B cell (primary cell): Measurements from ENCODE around the gene ANKRD50. TPM values are rescaled to one million over a fixed set of nuclear protein-coding genes. Genes with fewer than 3 reads are reported as not detected.

Source experiments
- ATAC-seq: fragments of 200-7000 bp; cut with Tn5 transposase; one replicate; pipeline ENCODE4 v1.10.0; 2021; ENCODE audit warnings: low read depth, mild to moderate bottlenecking, moderate number of reproducible peaks, moderate library complexity
- CTCF ChIA-PET: fragments of 350-600 bp; sonication (Branson Sonifier 250); formaldehyde crosslinking; loops from one replicate; lab custom pipeline; 2021; ENCODE audit warnings: antibody characterized with exemption, inconsistent platforms; lab: Charles Lee
- POLR2A ChIA-PET: fragments of 350-600 bp; sonication (Branson Sonifier 250); formaldehyde crosslinking; loops from one replicate; lab custom pipeline; 2021; ENCODE audit warnings: antibody characterized with exemption; lab: Charles Lee
- DNase-seq: peaks from one replicate; pipeline ENCODE4 v3.0.0; 2013
- H2AFZ ChIP-seq: 2 replicates; pipeline ENCODE4 v1.6.1; 2012; ENCODE audit warnings: mild to moderate bottlenecking, low read depth, low read length; ENCODE audit not compliant: insufficient read depth, poor library complexity, severe bottlenecking
- H3K27ac ChIP-seq, 2 donors: 1 replicate in 1 of 2; 2 replicates in 1 of 2; pipeline ENCODE4 v1.5.1; 2012 to 2013; ENCODE audit warnings: low read length in 2 of 2, mild to moderate bottlenecking in 2 of 2, moderate library complexity in 1 of 2
- H3K27me3 ChIP-seq, 4 experiments: fragments of 200-600 bp in 1 of 4; sonication (generic) in 1 of 4; replicated peaks in 1 of 4; 1 replicate in 2 of 4; 2 replicates in 2 of 4; pipeline versions ENCODE4 v1.6.1 to v1.7.0; 2013 to 2016; ENCODE audit warnings: low read length in 3 of 4, mild to moderate bottlenecking in 2 of 4, mixed read lengths in 1 of 4, moderate library complexity in 1 of 4; ENCODE audit not compliant: insufficient read depth in 4 of 4, control insufficient read depth in 3 of 4; ENCODE audit errors: control extremely low read depth in 1 of 4
- H3K36me3 ChIP-seq, 2 experiments: replicated peaks in 1 of 2; 1 replicate in 1 of 2; 2 replicates in 1 of 2; pipeline versions ENCODE4 v1.6.1 to v1.7.1; 2013; ENCODE audit warnings: low read length in 1 of 2; ENCODE audit not compliant: insufficient read depth in 2 of 2, control insufficient read depth in 1 of 2; ENCODE audit errors: control extremely low read depth in 1 of 2, extremely low read depth in 1 of 2
- H3K4me1 ChIP-seq, 2 donors: fragments of 200-600 bp in 1 of 2; sonication (generic) in 1 of 2; 1 replicate in 1 of 2; 2 replicates in 1 of 2; pipeline versions ENCODE4 v1.5.1 to v1.6.1; 2013 to 2017; ENCODE audit warnings: low read length in 2 of 2; ENCODE audit not compliant: control insufficient read depth in 2 of 2, insufficient read depth in 2 of 2
- H3K4me2 ChIP-seq: replicated peaks from 2 replicates; pipeline ENCODE3; 2012; ENCODE audit warnings: mild to moderate bottlenecking, low read depth, low read length; ENCODE audit not compliant: poor library complexity, severe bottlenecking
- H3K4me3 ChIP-seq, 5 experiments: fragments of 200-600 bp in 1 of 5; sonication (generic) in 1 of 5; 1 replicate in 3 of 5; 2 replicates in 2 of 5; pipeline versions ENCODE4 v1.5.1 to v1.7.0; 2011 to 2016; ENCODE audit warnings: low read length in 4 of 5, mild to moderate bottlenecking in 4 of 5, low read depth in 2 of 5, control low read depth in 1 of 5, moderate library complexity in 1 of 5; ENCODE audit not compliant: insufficient read depth in 1 of 5; ENCODE audit errors: control extremely low read depth in 1 of 5, extremely low read depth in 1 of 5
- H3K79me2 ChIP-seq: fragments of 200-600 bp; sonication (generic); one replicate; pipeline ENCODE4 v1.6.0; 2016; ENCODE audit warnings: low read length; ENCODE audit not compliant: control insufficient read depth, insufficient read depth
- H3K9ac ChIP-seq: fragments of 200-600 bp; sonication (generic); 2 replicates; pipeline ENCODE4 v1.6.1; 2017; ENCODE audit warnings: mild to moderate bottlenecking, low read length, moderate library complexity
- H3K9me3 ChIP-seq, 3 donors: one replicate each; pipeline versions ENCODE4 v1.6.1 to v1.7.1; 2013; ENCODE audit warnings: low read length in 2 of 3; ENCODE audit not compliant: control insufficient read depth in 2 of 3, insufficient read depth in 1 of 3; ENCODE audit errors: control extremely low read depth in 1 of 3
- H4K20me1 ChIP-seq: 2 replicates; pipeline ENCODE4 v1.6.0; 2012; ENCODE audit warnings: mild to moderate bottlenecking, low read length; ENCODE audit not compliant: insufficient read depth, control insufficient read depth, poor library complexity, severe bottlenecking
- H3K27ac Mint-ChIP-seq: one replicate; pipeline ENCODE4 v1.8.0; 2021; ENCODE audit warnings: mixed read lengths
- H3K27me3 Mint-ChIP-seq: one replicate; pipeline ENCODE4 v1.8.0; 2021; ENCODE audit warnings: mixed read lengths
- H3K4me1 Mint-ChIP-seq: one replicate; pipeline ENCODE4 v1.8.0; 2021; ENCODE audit warnings: mixed read lengths
- H3K4me3 Mint-ChIP-seq: one replicate; pipeline ENCODE4 v1.8.0; 2021; ENCODE audit warnings: mixed read lengths
- H3K9me3 Mint-ChIP-seq: one replicate; pipeline ENCODE4 v1.8.0; 2022; ENCODE audit warnings: mixed read lengths; ENCODE audit not compliant: insufficient read depth
- EZH2 ChIP-seq: IDR thresholded peaks from 2 replicates; pipeline ENCODE4 v1.6.1; 2012; ENCODE audit warnings: borderline replicate concordance, low read depth, mild to moderate bottlenecking, moderate library complexity, low read length; ENCODE audit not compliant: insufficient read depth, poor library complexity, severe bottlenecking
- WGBS: methylation state at CpG from one replicate; pipeline ENCODE4 v1.1.5; 2013; ENCODE audit warnings: missing lambda C conversion rate; ENCODE audit not compliant: insufficient coverage; 5-methylcytosine and 5-hydroxymethylcytosine counted together
- intact Hi-C: fragments of 100-400 bp; cut with micrococcal nuclease; formaldehyde crosslinking; loops from one replicate; pipeline ENCODE4 v1.10.0; 2022
- polyA plus RNA-seq: library from polyadenylated mRNA; depleted of rRNA; stranded (reverse); fragments of >200 nt; gene quantifications from 2 replicates; pipeline ENCODE4 v1.2.3, GENCODE V29; 2012
- total RNA-seq, 2 donors: library from RNA; stranded (reverse); fragments of 120-200 nt in 1 of 2; gene quantifications; 1 replicate in 1 of 2; 2 replicates in 1 of 2; pipeline versions ENCODE4 v1.2.3 to v1.2.4, GENCODE V29; 2013 to 2022
- TF ChIP-seq, protein P1 (sequence below): fragments of 200-600 bp; IDR thresholded peaks from one replicate; pipeline ENCODE4 v1.8.0; 2022; ENCODE audit warnings: antibody characterized with exemption, mild to moderate bottlenecking

ANKRD50 gene
- total and polyA plus RNA-seq, 2 donors (not counting 1 experiment from before 2014, with no cell fraction given) = 0.18 to 0.47 TPM

DNA sequence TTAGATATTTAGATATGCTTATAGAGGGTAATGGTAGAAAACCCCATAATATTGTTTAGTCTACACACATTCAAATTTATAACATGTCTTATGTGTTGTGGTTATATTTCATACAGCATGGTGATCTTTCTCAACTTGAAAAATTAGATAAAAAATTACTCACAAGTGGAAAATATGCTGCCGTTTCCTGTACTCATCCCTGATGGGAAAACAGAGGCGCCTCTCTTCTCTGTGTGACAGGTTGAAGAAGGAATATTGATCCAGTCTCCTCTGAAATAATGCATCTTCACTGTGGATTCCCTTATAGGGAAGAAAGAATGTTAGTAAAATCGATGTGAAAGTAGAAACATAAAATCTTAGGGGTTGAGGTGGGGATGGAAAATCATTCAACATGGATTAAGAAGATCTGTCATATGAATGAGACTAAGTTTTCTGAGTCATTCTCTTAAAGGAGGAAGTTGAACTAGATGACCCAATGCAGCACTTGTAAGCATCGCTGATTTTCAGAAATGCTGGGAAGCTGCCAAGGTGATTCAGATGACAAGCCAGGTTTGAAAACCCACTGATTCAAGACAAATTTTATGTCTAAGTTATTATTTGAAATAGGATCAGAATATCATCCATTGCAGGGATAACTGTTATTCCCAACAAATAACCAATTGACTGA lies 70.7 kb downstream of the ANKRD50 start:
- ChIA-PET CTCF (no interaction called here), POLR2A (no interaction called here)
- H4K20me1 ChIP-seq = no peaks in the 10 kb centered on the region
- ATAC-seq = no peak
- no peaks in the 10 kb centered on the region for H3K4me1 ChIP-seq
- Mint-ChIP-seq H3K4me1 (no peaks in the 10 kb centered on the region), H3K9me3 (no peaks in the 10 kb centered on the region), H3K27ac (no peak overlapping the region), H3K4me3 (no peak overlapping the region), H3K27me3 (no peaks in the 10 kb centered on the region)
- H3K79me2 ChIP-seq = no peaks in the 10 kb centered on the region
- H3K27ac ChIP-seq = no peak overlapping the region
- no peaks in the 10 kb centered on the region for H3K36me3 ChIP-seq
- no peak overlapping the region for H3K9ac ChIP-seq
- intact Hi-C loops = no loop called here
- no peaks in the 10 kb centered on the region for H3K27me3 ChIP-seq
- H3K4me2 ChIP-seq = no peak overlapping the region
- H3K9me3 ChIP-seq = peaks cover 0 to 1% (median 0%) of the 10 kb centered on the region in 3 donors
- H2AFZ ChIP-seq = no peak overlapping the region
- 31% methylated on average over 2 of the region's 4 CpGs for WGBS
- TF ChIP-seq, protein P1, sequence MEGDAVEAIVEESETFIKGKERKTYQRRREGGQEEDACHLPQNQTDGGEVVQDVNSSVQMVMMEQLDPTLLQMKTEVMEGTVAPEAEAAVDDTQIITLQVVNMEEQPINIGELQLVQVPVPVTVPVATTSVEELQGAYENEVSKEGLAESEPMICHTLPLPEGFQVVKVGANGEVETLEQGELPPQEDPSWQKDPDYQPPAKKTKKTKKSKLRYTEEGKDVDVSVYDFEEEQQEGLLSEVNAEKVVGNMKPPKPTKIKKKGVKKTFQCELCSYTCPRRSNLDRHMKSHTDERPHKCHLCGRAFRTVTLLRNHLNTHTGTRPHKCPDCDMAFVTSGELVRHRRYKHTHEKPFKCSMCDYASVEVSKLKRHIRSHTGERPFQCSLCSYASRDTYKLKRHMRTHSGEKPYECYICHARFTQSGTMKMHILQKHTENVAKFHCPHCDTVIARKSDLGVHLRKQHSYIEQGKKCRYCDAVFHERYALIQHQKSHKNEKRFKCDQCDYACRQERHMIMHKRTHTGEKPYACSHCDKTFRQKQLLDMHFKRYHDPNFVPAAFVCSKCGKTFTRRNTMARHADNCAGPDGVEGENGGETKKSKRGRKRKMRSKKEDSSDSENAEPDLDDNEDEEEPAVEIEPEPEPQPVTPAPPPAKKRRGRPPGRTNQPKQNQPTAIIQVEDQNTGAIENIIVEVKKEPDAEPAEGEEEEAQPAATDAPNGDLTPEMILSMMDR = no peak
- TF ChIP-seq EZH2 = no peak
- no peak for DNase-seq
- H3K4me3 ChIP-seq = no peak overlapping the region

DNA sequence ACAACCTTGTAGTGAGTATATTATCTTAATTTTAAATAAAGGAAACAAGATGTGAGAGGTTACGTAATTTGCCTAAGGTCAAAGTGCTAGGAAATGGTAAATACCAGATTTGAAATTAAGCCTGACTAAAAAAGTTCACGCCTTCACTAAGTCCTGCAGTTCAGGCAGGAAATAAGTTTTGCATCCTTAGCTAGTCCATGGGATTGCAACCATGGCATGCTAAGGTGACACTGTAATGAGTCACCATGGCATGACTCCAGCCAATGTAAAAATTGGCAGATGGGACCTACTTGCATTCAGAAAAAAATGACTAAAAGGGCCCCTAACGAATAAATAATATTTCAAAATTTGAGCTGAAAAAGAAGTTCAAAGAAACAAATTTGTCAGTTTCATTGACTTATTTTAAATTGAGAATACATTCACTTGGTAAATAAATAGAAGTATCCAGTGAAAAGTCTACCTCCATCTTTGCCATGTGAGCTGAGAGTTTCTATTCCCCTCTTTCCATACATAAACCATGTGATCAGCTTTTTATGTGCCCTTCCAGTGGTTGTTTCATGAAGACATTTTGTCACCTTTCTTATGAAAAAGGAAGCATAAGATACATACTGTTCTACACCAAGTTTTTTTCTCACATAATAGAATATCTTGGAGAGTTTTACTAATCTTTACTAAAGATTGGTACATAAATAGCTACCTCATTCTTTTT lies 72.4 kb downstream of the ANKRD50 start:
- H3K27ac Mint-ChIP-seq = no peak overlapping the region
- ChIA-PET CTCF (interaction anchor here (0.5 to 0.6 kb wide), 2 partner anchors 1796 to 1892 kb away, joined by 4 read pairs; no protein-coding TSS in a partner anchor), POLR2A (no interaction called here)
- Histone ChIP-seq H4K20me1 (no peaks in the 10 kb centered on the region), H3K9ac (no peak overlapping the region), H3K9me3 (peaks cover 0 to 1% (median 0%) of the 10 kb centered on the region in 3 donors), H3K27me3 (no peaks in the 10 kb centered on the region), H3K4me1 (no peaks in the 10 kb centered on the region), H3K79me2 (no peaks in the 10 kb centered on the region), H3K4me3 (no peak overlapping the region), H2AFZ (no peak overlapping the region), H3K4me2 (no peak overlapping the region), H3K36me3 (no peaks in the 10 kb centered on the region), H3K27ac (no peak overlapping the region)
- WGBS = 94% methylated on average over 2 of the region's 3 CpGs
- H3K27me3 Mint-ChIP-seq = no peaks in the 10 kb centered on the region
- intact Hi-C loops = no loop called here
- no peaks in the 10 kb centered on the region for H3K4me1 Mint-ChIP-seq
- H3K4me3 Mint-ChIP-seq = no peak overlapping the region
- DNase-seq = no peak
- H3K9me3 Mint-ChIP-seq = no peaks in the 10 kb centered on the region
- TF ChIP-seq, protein P1 = no peak
- TF ChIP-seq EZH2 = no peak
- ATAC-seq = no peak
